ENCODE data around the gene CYB5RL. TPM values are rescaled to one million over a fixed set of nuclear protein-coding genes. Genes with fewer than 3 reads are reported as not detected.

The CYB5RL gene, protein sequence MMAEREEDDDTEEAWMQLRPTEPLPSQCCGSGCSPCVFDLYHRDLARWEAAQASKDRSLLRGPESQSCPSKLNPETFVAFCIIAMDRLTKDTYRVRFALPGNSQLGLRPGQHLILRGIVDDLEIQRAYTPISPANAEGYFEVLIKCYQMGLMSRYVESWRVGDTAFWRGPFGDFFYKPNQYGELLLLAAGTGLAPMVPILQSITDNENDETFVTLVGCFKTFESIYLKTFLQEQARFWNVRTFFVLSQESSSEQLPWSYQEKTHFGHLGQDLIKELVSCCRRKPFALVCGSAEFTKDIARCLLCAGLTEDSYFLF
- 1 to 10 TPM; 4.5 to 8.0 (median 7.5) TPM for total RNA-seq

GRCh38 chr1:54199765-54200518 is at the start of gene CYB5RL, which contains the start of gene MRPL37:
CYB5RL (minus strand) TSS chr1:54200030; CDS start chr1:54195616, 4,414 bp downstream.
MRPL37 (plus strand) TSS chr1:54200167; CDS start chr1:54200244, 77 bp downstream.
- peaks cover 6 to 15% of the 10 kb centered on the region in 2 donors for H3K4me1 ChIP-seq
- H3K27ac ChIP-seq: peak within 1 kb of the TSS; percentile 82 to 85
- no peak for TF ChIP-seq POLR2A (IDR thresholded peaks at IDR 0.05)
- TF ChIP-seq, protein P1, sequence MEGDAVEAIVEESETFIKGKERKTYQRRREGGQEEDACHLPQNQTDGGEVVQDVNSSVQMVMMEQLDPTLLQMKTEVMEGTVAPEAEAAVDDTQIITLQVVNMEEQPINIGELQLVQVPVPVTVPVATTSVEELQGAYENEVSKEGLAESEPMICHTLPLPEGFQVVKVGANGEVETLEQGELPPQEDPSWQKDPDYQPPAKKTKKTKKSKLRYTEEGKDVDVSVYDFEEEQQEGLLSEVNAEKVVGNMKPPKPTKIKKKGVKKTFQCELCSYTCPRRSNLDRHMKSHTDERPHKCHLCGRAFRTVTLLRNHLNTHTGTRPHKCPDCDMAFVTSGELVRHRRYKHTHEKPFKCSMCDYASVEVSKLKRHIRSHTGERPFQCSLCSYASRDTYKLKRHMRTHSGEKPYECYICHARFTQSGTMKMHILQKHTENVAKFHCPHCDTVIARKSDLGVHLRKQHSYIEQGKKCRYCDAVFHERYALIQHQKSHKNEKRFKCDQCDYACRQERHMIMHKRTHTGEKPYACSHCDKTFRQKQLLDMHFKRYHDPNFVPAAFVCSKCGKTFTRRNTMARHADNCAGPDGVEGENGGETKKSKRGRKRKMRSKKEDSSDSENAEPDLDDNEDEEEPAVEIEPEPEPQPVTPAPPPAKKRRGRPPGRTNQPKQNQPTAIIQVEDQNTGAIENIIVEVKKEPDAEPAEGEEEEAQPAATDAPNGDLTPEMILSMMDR (IDR thresholded peaks at IDR 0.05): no peak
- TF ChIP-seq POLR2AphosphoS5 (IDR thresholded peaks at IDR 0.05): peak in 2 of 3 donors; percentile 12 to 62
- H3K9me3 ChIP-seq: no peaks in the 10 kb centered on the region
- H3K27me3 ChIP-seq: no peaks in the 10 kb centered on the region
- H3K36me3 ChIP-seq: no peaks in the 10 kb centered on the region
- peak; percentile 89 to 91 for DNase-seq (ENCODE audit: low spot score in 2 of 2)
- H3K4me3 ChIP-seq: peak within 1 kb of the TSS; percentile 69 to 96 (median 92)
- intact Hi-C loops (cut with DNase I; ENCODE audit: low total_unique reads): no loop called here

- peaks cover 0 to 8% of the 10 kb centered on the region in 2 donors for H3K4me1 ChIP-seq
- H3K27ac ChIP-seq: no peak overlapping the region
- H3K4me3 ChIP-seq: no peak overlapping the region
- H3K36me3 ChIP-seq: no peaks in the 10 kb centered on the region
- intact Hi-C loops (cut with DNase I; ENCODE audit: low total_unique reads): no loop called here
- no peak for TF ChIP-seq POLR2AphosphoS5 (IDR thresholded peaks at IDR 0.05)
- TF ChIP-seq, protein P1 (IDR thresholded peaks at IDR 0.05): no peak
- no peak for TF ChIP-seq POLR2A (IDR thresholded peaks at IDR 0.05)
- DNase-seq (ENCODE audit: low spot score in 2 of 2): no peak
- H3K27me3 ChIP-seq: no peaks in the 10 kb centered on the region
- H3K9me3 ChIP-seq: no peaks in the 10 kb centered on the region
These were observed 49.1 kb upstream of the CYB5RL start for GRCh38 chr1:54248966-54249365.

- TF ChIP-seq POLR2A (IDR thresholded peaks at IDR 0.05): no peak
- TF ChIP-seq, protein P1 (IDR thresholded peaks at IDR 0.05): no peak
- no peak for DNase-seq (ENCODE audit: low spot score in 2 of 2)
- Histone ChIP-seq H3K9me3 (no peaks in the 10 kb centered on the region), H3K27me3 (no peaks in the 10 kb centered on the region), H3K36me3 (no peaks in the 10 kb centered on the region), H3K4me1 (no peaks in the 10 kb centered on the region), H3K27ac (peak overlapping the region; percentile 14 to 22), H3K4me3 (no peak overlapping the region)
- intact Hi-C loops (cut with DNase I; ENCODE audit: low total_unique reads): no loop called here
These were observed 48.2 kb upstream of the CYB5RL start for GRCh38 chr1:54247863-54248515.

DNA sequence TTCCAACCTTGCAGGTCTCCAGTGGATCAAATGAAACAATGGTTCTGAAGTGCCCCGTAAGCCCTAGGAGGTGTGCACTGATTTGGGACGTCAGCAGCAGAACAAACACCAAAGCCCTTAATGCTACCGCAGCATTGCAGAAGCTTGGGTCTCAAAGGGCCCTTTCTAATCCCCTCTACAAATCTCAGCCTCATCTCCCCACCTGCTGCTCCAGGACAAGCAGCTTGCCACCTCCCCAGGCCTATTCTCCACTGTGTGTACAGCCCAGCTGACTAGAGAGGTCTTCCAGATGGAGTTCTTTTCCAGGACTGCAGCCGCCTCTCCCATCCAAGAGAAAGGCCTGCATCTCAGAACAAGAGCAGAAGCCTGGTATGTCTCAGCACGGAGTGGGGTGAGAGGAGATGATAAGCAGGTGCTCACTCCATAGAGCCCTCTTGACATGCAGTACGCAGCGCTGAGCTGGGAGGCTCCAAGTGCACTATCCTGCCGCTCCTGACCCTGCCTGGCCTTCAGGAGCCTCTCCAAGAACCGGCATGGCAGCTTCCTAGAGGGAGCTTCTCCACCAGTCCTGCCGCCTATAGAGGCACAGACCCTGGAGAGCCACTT is 46.4 kb upstream of the CYB5RL start:
- DNase-seq (ENCODE audit: low spot score in 2 of 2): no peak
- H3K27me3 ChIP-seq: no peaks in the 10 kb centered on the region
- H3K36me3 ChIP-seq: no peaks in the 10 kb centered on the region
- intact Hi-C loops (cut with DNase I; ENCODE audit: low total_unique reads): no loop called here
- TF ChIP-seq POLR2A (IDR thresholded peaks at IDR 0.05) (no peak), POLR2AphosphoS5 (IDR thresholded peaks at IDR 0.05) (no peak)
- TF ChIP-seq, protein P1 (IDR thresholded peaks at IDR 0.05): no peak
- no peaks in the 10 kb centered on the region for H3K9me3 ChIP-seq
- H3K4me3 ChIP-seq: no peak overlapping the region
- no peak overlapping the region for H3K27ac ChIP-seq
- H3K4me1 ChIP-seq: no peaks in the 10 kb centered on the region

All from breast epithelium (tissue), 4 donors.